ENCODE results near the gene A4GNT. TPM values are rescaled to one million over a fixed set of nuclear protein-coding genes. Genes with fewer than 3 reads are reported as not detected.

The A4GNT gene
- total RNA-seq, 4 donors from 2014 or later: not detected

GRCh38 chr3:138140940-138141339 is 8.8 kb upstream of the A4GNT start:
- H3K4me1 ChIP-seq: no peaks in the 10 kb centered on the region
- no peak for DNase-seq
- intact Hi-C loops (cut with DNase I): no loop called here
- no peak overlapping the region for H3K4me3 ChIP-seq (replicated peaks in 1 of 3)
- H3K27ac ChIP-seq: no peak overlapping the region
- TF ChIP-seq CTCF (IDR thresholded peaks at IDR 0.05) (no peak), POLR2A (IDR thresholded peaks at IDR 0.05) (no peak)
- H3K36me3 ChIP-seq: no peaks in the 10 kb centered on the region
- no peaks in the 10 kb centered on the region for H3K27me3 ChIP-seq
- H3K9me3 ChIP-seq: no peaks in the 10 kb centered on the region

GRCh38 chr3:138139691-138140090 is 7.5 kb upstream of the A4GNT start:
- Histone ChIP-seq H3K27ac (no peak overlapping the region), H3K4me1 (no peaks in the 10 kb centered on the region), H3K27me3 (no peaks in the 10 kb centered on the region), H3K4me3 (replicated peaks in 1 of 3) (no peak overlapping the region), H3K36me3 (no peaks in the 10 kb centered on the region), H3K9me3 (no peaks in the 10 kb centered on the region)
- no peak for DNase-seq
- intact Hi-C loops (cut with DNase I): no loop called here
- WGBS, 2 donors: 42 to 90% methylated on average over 2 of the region's 2 CpGs
- TF ChIP-seq CTCF (IDR thresholded peaks at IDR 0.05) (no peak), POLR2A (IDR thresholded peaks at IDR 0.05) (no peak)

- 75 to 86% methylated on average over 2 of the region's 2 CpGs for WGBS, 2 donors
- no peak for TF ChIP-seq CTCF (IDR thresholded peaks at IDR 0.05)
- TF ChIP-seq POLR2A (IDR thresholded peaks at IDR 0.05): no peak
These were observed 5.7 kb upstream of the A4GNT start for GRCh38 chr3:138137861-138138260.

GRCh38 chr3:138136201-138136600 is 4.0 kb upstream of the A4GNT start:
- intact Hi-C loops (cut with DNase I): no loop called here
- no peak for DNase-seq
- WGBS, 2 donors: 83 to 94% methylated on average over 3 of the region's 3 CpGs

More at GRCh38 chr3:138137861-138138260, 5.7 kb upstream of the A4GNT start:
- H3K36me3 ChIP-seq: no peaks in the 10 kb centered on the region
- no peaks in the 10 kb centered on the region for H3K4me1 ChIP-seq
- H3K27ac ChIP-seq: no peak overlapping the region
- H3K4me3 ChIP-seq (replicated peaks in 1 of 3): no peak overlapping the region
- no peaks in the 10 kb centered on the region for H3K9me3 ChIP-seq
- no peak for DNase-seq
- H3K27me3 ChIP-seq: no peaks in the 10 kb centered on the region
- intact Hi-C loops (cut with DNase I): no loop called here

GRCh38 chr3:138135833-138136194 is 3.6 kb upstream of the A4GNT start:
- intact Hi-C loops (cut with DNase I): no loop called here
- TF ChIP-seq CTCF (IDR thresholded peaks at IDR 0.05): no peak
- no peak for TF ChIP-seq POLR2A (IDR thresholded peaks at IDR 0.05)

More at GRCh38 chr3:138136201-138136600, 4.0 kb upstream of the A4GNT start:
- Histone ChIP-seq H3K27me3 (no peaks in the 10 kb centered on the region), H3K36me3 (no peaks in the 10 kb centered on the region), H3K4me1 (no peaks in the 10 kb centered on the region), H3K9me3 (no peaks in the 10 kb centered on the region), H3K4me3 (replicated peaks in 1 of 3) (no peak overlapping the region), H3K27ac (no peak overlapping the region)
- TF ChIP-seq CTCF (IDR thresholded peaks at IDR 0.05): no peak
- TF ChIP-seq POLR2A (IDR thresholded peaks at IDR 0.05): no peak

More at GRCh38 chr3:138135833-138136194, 3.6 kb upstream of the A4GNT start:
- no peak overlapping the region for H3K4me3 ChIP-seq (replicated peaks in 1 of 3)
- H3K4me1 ChIP-seq: no peaks in the 10 kb centered on the region
- DNase-seq: no peak
- no peaks in the 10 kb centered on the region for H3K27me3 ChIP-seq
- WGBS, 2 donors: 76 to 86% methylated on average over 2 of the region's 2 CpGs
- H3K36me3 ChIP-seq: no peaks in the 10 kb centered on the region
- H3K27ac ChIP-seq: no peak overlapping the region
- H3K9me3 ChIP-seq: no peaks in the 10 kb centered on the region
